Breast epithelium (tissue), 4 donors: Measurements from ENCODE around the gene FAM168B. TPM values are rescaled to one million over a fixed set of nuclear protein-coding genes. Genes with fewer than 3 reads are reported as not detected.

Experiments used
- DNase-seq, 2 donors: peaks; one replicate each; pipeline ENCODE4 v3.0.0-alpha.2; 2019; ENCODE audit warnings: low spot score in 2 of 2
- H3K27ac ChIP-seq, 2 donors: fragments of 200-600 bp; sonication (generic) in 1 of 2; one replicate each; pipeline ENCODE4 v1.5.1; 2016 to 2019; ENCODE audit warnings: mild to moderate bottlenecking in 1 of 2
- H3K27me3 ChIP-seq, 2 donors: fragments of 200-600 bp; sonication (generic) in 1 of 2; one replicate each; pipeline versions ENCODE4 v1.5.1 to v1.6.0; 2017 to 2019; ENCODE audit warnings: control low read depth in 1 of 2, mild to moderate bottlenecking in 1 of 2
- H3K36me3 ChIP-seq: fragments of 200-600 bp; one replicate; pipeline ENCODE4 v1.5.1; 2019
- H3K4me1 ChIP-seq, 2 donors: fragments of 200-600 bp; sonication (generic); one replicate each; pipeline ENCODE4 v1.5.1; 2016 to 2019; ENCODE audit warnings: control low read depth in 1 of 2
- H3K4me3 ChIP-seq, 3 donors: fragments of 200-600 bp; sonication (generic); 1 replicate in 2 of 3; 2 replicates in 1 of 3; pipeline ENCODE4 v1.5.1; 2016 to 2019; ENCODE audit warnings: mild to moderate bottlenecking in 3 of 3, moderate library complexity in 2 of 3
- H3K9me3 ChIP-seq, 2 donors: fragments of 200-600 bp; sonication (generic) in 1 of 2; one replicate each; pipeline ENCODE4 v1.5.1; 2016 to 2019; ENCODE audit warnings: control low read depth in 1 of 2
- CTCF ChIP-seq, 3 donors: fragments of 450-650 bp; IDR thresholded peaks; one replicate each; pipeline ENCODE4 v1.5.1; 2016 to 2017; ENCODE audit warnings: antibody characterized with exemption in 3 of 3, mild to moderate bottlenecking in 3 of 3, moderate library complexity in 3 of 3
- POLR2A ChIP-seq: fragments of 450-650 bp; IDR thresholded peaks from one replicate; pipeline ENCODE4 v1.6.1; 2016; ENCODE audit warnings: antibody characterized with exemption, mild to moderate bottlenecking, moderate library complexity
- POLR2AphosphoS5 ChIP-seq, 3 donors: sonication (generic); formaldehyde crosslinking; IDR thresholded peaks; one replicate each; pipeline ENCODE4 v1.6.1; 2017; ENCODE audit warnings: antibody characterized with exemption in 3 of 3
- intact Hi-C: fragments of 100-400 bp; cut with DNase I; formaldehyde crosslinking; loops from one replicate; pipeline ENCODE4 v1.15.1; 2023; ENCODE audit warnings: low total_unique reads
- total RNA-seq, 3 donors: library from RNA; depleted of rRNA; stranded (reverse); fragments of >200 nt; gene quantifications; one replicate each; pipeline ENCODE4 v1.1.0, GENCODE V29; 2016

FAM168B gene
- total RNA-seq, 3 donors from 2014 or later: 69.2 to 122 (median 111) TPM

- no peaks in the 10 kb centered on the region for H3K9me3 ChIP-seq
- H3K36me3 ChIP-seq: peaks cover 4% of the 10 kb centered on the region
- no peak overlapping the region for H3K27ac ChIP-seq
- intact Hi-C loops: no loop called here
- H3K4me1 ChIP-seq: no peaks in the 10 kb centered on the region
- no peaks in the 10 kb centered on the region for H3K27me3 ChIP-seq
- H3K4me3 ChIP-seq: no peak overlapping the region
- no peak for TF ChIP-seq POLR2A
- no peak for DNase-seq
Observed at GRCh38 chr2:131049150-131049718, 44.0 kb downstream of the FAM168B start.

- no peak overlapping the region for H3K4me3 ChIP-seq
- DNase-seq: no peak
- no peaks in the 10 kb centered on the region for H3K4me1 ChIP-seq
- H3K27ac ChIP-seq: no peak overlapping the region
- H3K36me3 ChIP-seq: peaks cover 4% of the 10 kb centered on the region
- TF ChIP-seq POLR2AphosphoS5 (IDR thresholded peaks at IDR 0.05) (no peak), POLR2A (no peak), CTCF (IDR thresholded peaks at IDR 0.05) (no peak)
- H3K9me3 ChIP-seq: no peaks in the 10 kb centered on the region
- H3K27me3 ChIP-seq: no peaks in the 10 kb centered on the region
- intact Hi-C loops: no loop called here
Observed at GRCh38 chr2:131048641-131049040, 44.6 kb downstream of the FAM168B start.

GRCh38 chr2:131047920-131048560 lies 45.2 kb downstream of the FAM168B start:
- intact Hi-C loops: no loop called here
- Histone ChIP-seq H3K27me3 (no peaks in the 10 kb centered on the region), H3K9me3 (no peaks in the 10 kb centered on the region), H3K27ac (no peak overlapping the region), H3K4me3 (no peak overlapping the region), H3K4me1 (no peaks in the 10 kb centered on the region), H3K36me3 (peaks cover 4% of the 10 kb centered on the region)
- TF ChIP-seq POLR2AphosphoS5 (IDR thresholded peaks at IDR 0.05) (no peak), POLR2A (no peak), CTCF (IDR thresholded peaks at IDR 0.05) (no peak)
- DNase-seq: no peak

GRCh38 chr2:131046918-131047652 lies 46.2 kb downstream of the FAM168B start:
- TF ChIP-seq CTCF (IDR thresholded peaks at IDR 0.05) (no peak), POLR2A (no peak), POLR2AphosphoS5 (IDR thresholded peaks at IDR 0.05) (no peak)
- no peak overlapping the region for H3K27ac ChIP-seq
- H3K27me3 ChIP-seq: no peaks in the 10 kb centered on the region
- H3K36me3 ChIP-seq: peaks cover under 1% of the 10 kb centered on the region
- intact Hi-C loops: no loop called here
- H3K9me3 ChIP-seq: no peaks in the 10 kb centered on the region
- no peaks in the 10 kb centered on the region for H3K4me1 ChIP-seq
- no peak for DNase-seq
- no peak overlapping the region for H3K4me3 ChIP-seq

- no peaks in the 10 kb centered on the region for H3K4me1 ChIP-seq
- no peaks in the 10 kb centered on the region for H3K36me3 ChIP-seq
- intact Hi-C loops: no loop called here
- no peak for TF ChIP-seq POLR2AphosphoS5 (IDR thresholded peaks at IDR 0.05)
- no peak for TF ChIP-seq POLR2A
- TF ChIP-seq CTCF (IDR thresholded peaks at IDR 0.05): no peak
- no peak overlapping the region for H3K27ac ChIP-seq
- no peaks in the 10 kb centered on the region for H3K9me3 ChIP-seq
- no peaks in the 10 kb centered on the region for H3K27me3 ChIP-seq
- DNase-seq: no peak
- no peak overlapping the region for H3K4me3 ChIP-seq
Observed at GRCh38 chr2:131046028-131046917, 47.0 kb downstream of the FAM168B start.
